ENCODE measurements around the gene CALY.
A peak's percentile ranks its signal among the peaks of the same experiment; 100 is the strongest.

Gene CALY

GRCh38 chr10:133353988-133354605 lies 17.4 kb upstream of the CALY start:
- POLR2A ChIA-PET: no interaction called here

DNA sequence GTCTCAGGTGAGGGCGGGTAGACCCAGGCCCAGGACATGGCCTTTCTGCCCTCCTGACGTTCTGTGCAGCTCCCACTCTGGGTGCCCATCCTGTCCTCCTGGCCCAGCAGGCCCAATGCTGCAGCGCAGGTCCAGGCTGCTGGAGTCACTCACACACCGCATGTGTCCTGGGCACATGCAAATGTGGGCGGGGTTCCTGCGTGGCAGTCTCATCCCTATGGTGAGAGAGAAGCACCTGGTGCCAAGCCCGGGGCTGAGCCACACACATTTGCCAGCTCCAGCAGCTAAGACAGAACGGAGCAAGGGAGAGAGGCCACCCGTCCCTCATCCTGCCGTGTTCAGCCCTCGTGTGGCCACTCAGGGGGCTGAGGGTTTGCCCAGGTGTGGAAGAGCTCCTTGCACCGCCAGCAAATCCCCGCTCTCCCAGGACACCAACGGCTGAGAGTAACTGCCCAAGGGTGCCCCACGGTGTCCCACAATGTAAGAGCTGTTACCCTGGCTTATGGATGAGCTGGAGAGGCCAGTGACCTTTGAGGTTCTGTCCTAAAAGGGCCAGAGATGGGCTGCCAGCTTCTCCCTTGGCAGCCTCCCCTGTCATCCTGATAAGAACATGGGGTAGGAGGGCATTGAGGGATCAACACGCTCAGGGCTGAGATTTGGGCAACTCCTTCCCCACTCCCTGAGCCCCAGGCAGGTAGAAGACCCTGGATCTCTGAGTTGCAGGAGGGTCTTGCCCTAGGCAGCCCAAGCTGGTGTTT lies 16.7 kb upstream of the CALY start:
- TF ChIP-seq, protein P1, sequence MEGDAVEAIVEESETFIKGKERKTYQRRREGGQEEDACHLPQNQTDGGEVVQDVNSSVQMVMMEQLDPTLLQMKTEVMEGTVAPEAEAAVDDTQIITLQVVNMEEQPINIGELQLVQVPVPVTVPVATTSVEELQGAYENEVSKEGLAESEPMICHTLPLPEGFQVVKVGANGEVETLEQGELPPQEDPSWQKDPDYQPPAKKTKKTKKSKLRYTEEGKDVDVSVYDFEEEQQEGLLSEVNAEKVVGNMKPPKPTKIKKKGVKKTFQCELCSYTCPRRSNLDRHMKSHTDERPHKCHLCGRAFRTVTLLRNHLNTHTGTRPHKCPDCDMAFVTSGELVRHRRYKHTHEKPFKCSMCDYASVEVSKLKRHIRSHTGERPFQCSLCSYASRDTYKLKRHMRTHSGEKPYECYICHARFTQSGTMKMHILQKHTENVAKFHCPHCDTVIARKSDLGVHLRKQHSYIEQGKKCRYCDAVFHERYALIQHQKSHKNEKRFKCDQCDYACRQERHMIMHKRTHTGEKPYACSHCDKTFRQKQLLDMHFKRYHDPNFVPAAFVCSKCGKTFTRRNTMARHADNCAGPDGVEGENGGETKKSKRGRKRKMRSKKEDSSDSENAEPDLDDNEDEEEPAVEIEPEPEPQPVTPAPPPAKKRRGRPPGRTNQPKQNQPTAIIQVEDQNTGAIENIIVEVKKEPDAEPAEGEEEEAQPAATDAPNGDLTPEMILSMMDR (IDR thresholded peaks at IDR 0.05; ENCODE audit: control extremely low read depth, extremely low read depth, low read depth, missing control alignments): no peak
- DNase-seq (ENCODE audit: extremely low spot score): no peak
- POLR2A ChIA-PET: no interaction called here
- CTCF ChIA-PET: interaction anchor here (1.1 to 4.4 kb wide), 3 partner anchors 9 to 24 kb away, joined by 3 to 23 read pairs (median 3); no protein-coding TSS in a partner anchor

More at GRCh38 chr10:133353988-133354605, 17.4 kb upstream of the CALY start:
- no peak for DNase-seq (ENCODE audit: extremely low spot score)
- TF ChIP-seq, protein P1 (IDR thresholded peaks at IDR 0.05; ENCODE audit: control extremely low read depth, extremely low read depth, low read depth, missing control alignments): no peak
- CTCF ChIA-PET: interaction anchor here (1.1 to 4.4 kb wide), 3 partner anchors 8 to 25 kb away, joined by 3 to 23 read pairs (median 3); no protein-coding TSS in a partner anchor

GRCh38 chr10:133351408-133352318 lies 15.0 kb upstream of the CALY start:
- POLR2A ChIA-PET: no interaction called here
- CTCF ChIA-PET: interaction anchor here (4.4 kb wide), 1 partner anchor 23 kb away, joined by 23 read pairs; no protein-coding TSS in a partner anchor
- no peak for DNase-seq (ENCODE audit: extremely low spot score)
- TF ChIP-seq, protein P1 (IDR thresholded peaks at IDR 0.05; ENCODE audit: control extremely low read depth, extremely low read depth, low read depth, missing control alignments): no peak

DNA sequence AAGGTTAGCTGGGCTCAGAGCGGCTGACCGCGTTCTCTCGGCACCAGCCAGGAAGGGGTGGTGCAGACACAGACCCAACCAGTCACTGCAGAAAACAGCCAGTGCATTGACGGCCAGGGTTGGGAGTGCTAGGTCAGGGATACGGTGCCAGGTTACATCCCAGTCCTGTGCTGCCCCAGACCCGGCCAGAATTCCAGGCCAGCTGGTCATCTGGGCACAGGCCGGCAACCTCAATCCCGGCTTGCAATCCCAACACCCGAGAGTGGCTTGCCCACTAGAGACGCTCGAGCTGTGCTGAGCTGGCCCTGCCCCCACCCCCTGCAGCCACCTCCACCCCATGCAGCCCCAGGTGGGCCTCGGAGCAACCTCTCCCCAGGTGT lies 14.2 kb upstream of the CALY start:
- TF ChIP-seq, protein P1 (IDR thresholded peaks at IDR 0.05; ENCODE audit: control extremely low read depth, extremely low read depth, low read depth, missing control alignments): no peak
- POLR2A ChIA-PET: no interaction called here
- CTCF ChIA-PET: interaction anchor here (4.4 kb wide), 1 partner anchor 22 kb away, joined by 23 read pairs; no protein-coding TSS in a partner anchor
- DNase-seq (ENCODE audit: extremely low spot score): peak; percentile 15

GRCh38 chr10:133350283-133350949 lies 13.7 kb upstream of the CALY start:
- CTCF ChIA-PET: interaction anchor here (4.4 kb wide), 1 partner anchor 22 kb away, joined by 23 read pairs; no protein-coding TSS in a partner anchor
- POLR2A ChIA-PET: no interaction called here
- TF ChIP-seq, protein P1 (IDR thresholded peaks at IDR 0.05; ENCODE audit: control extremely low read depth, extremely low read depth, low read depth, missing control alignments): no peak
- no peak for DNase-seq (ENCODE audit: extremely low spot score)
